HG03108 (cell line): Measurements from ENCODE around the gene RPS28.
"Not testable (repeated sequence)": the region's sequence is repeated elsewhere in the genome, so short reads cannot be mapped to it uniquely, and the experiment has no call there.

ENCODE experiments used
- ATAC-seq: cut with Tn5 transposase; IDR thresholded peaks from one replicate; pipeline ENCODE4 v1.9.1; 2021; ENCODE audit warnings: moderate library complexity; ENCODE audit not compliant: unreplicated experiment

The RPS28 gene

DNA sequence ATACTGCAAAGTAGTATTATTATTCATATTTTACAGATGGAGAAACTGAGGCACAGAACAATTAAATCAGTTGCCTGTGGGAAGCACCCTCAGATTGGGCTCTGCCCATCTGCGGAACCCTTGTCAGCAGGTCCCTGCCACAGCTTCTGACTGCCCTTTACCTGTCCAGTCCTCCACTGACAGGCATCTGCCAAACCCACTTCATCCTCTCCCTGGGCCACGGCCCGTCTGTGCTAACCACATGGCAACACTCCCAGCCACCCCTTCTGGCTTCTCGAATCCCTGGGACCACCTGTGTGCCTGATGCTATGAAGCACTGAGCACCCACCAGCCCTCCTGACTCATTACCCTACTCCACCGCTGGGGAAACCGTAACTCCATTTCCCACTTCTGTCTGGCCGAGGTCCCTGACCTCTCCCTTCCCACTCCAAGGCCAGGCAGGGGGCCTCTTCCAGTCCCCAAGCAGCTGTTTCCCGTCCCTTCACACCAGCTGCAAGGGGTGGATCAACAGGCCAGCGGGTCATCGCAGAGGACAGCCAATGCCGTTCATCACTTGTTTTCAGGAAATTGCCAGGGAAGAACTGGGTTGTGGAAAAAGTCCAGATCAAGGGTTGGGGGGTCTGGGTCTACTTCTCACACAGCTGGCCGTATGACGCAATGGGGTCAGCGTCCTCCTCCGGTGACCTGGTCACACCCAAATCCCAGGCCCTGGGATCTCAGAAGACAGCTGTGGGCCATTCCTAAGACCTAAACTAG, 19.2 kb downstream of the RPS28 start:
- ATAC-seq, result no peak

DNA sequence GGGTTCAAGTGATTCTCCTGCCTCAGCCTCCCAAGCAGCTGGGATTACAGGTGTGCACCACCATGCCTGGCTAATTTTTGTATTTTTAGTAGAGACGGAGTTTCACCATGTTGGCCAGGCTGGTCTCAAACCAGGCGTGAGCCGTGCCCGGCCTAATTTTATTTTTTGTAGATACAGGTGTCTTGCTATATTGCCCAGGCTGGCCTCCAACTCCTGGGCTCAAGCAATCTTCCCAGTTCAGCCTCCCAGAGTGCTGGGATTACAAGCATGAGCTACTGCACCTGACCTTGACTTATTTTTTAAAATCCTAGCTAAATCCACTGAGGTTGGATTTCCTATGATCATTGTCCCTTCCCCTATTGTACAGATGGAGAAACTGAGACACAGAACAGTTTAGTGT, 20.2 kb downstream of the RPS28 start:
- ATAC-seq, result not testable (repeated sequence)

DNA sequence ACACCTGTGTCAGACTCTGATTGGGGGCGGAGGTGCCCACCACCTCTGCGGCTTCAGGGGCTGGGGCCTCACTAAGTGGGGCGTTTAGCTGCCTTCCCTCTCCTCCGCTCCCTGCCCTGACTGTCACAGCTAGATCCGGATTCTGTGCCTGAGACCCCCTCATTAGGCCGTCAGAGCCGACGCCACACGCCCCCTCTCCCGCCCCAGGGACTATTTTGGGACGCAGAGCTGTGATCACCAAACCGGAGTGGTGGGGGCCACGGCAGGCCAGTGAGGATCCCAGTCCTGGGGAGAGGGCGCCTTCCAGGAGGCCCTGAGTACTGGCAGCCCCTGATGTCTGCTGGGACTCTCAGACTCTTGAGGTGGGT, 21.0 kb downstream of the RPS28 start:
- no peak for ATAC-seq

DNA sequence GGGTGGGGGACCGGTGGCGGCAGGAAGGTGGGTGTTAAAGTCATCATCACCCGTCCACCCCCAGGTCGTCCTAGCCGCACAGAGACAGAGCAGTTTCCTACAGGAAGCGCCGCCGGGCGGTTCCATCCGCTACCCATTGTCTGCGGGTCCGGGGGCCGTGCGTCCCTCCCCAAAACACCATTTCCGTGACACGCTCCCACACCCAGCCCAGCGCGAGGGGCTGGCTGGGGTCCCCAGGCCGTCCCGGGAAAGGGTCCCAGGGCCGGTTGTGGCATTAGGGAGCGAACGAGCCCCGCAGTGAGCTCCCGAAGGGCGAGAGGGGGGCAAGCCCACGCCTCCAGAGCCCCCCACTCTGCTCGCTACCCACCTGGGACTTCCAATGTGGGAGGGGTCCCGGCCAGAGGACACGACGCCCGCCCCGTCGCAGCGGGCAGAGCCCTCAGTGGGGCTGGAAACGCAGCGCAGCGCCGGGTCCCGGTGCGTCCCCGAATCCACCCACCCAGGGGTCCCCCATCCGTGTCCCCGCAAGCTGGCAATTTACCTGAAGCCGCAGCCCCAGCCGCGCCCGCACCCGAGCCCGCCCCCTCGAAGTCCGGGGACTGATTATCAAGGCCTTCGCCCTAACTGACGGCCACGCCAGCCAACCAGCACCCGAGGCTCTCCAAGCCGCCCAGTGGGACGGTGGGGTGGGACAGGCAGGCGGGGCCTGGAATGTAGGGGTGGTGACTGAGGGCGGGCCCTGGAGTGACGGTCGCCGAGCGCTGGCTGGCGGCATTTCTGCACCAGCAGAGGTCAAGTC, 21.6 kb downstream of the RPS28 start, which contains the start of gene KANK3:
Gene KANK3 (minus strand): TSS at position 579 of the 799 bp plus-strand sequence. CDS start 5,434 bp downstream, outside the sequence.
- ATAC-seq, result peak; percentile 96

DNA sequence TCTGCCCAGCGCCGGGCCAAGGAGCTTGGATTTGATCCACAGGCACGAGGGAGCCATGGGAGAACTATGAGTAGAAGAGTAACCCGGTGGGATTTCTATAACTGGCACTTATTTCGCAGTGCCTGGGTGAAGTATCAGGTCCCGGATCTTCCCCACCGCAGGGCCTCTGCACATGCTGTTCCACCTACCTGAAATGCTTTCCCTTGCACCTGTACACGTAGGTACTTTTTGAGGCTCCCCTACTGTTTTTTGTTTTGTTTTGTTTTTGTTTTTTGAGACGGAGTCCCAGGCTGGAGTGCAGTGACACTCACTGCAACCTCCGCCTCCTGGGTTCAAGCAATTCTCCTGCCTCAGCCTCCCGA, 22.2 kb downstream of the RPS28 start:
- no peak for ATAC-seq

DNA sequence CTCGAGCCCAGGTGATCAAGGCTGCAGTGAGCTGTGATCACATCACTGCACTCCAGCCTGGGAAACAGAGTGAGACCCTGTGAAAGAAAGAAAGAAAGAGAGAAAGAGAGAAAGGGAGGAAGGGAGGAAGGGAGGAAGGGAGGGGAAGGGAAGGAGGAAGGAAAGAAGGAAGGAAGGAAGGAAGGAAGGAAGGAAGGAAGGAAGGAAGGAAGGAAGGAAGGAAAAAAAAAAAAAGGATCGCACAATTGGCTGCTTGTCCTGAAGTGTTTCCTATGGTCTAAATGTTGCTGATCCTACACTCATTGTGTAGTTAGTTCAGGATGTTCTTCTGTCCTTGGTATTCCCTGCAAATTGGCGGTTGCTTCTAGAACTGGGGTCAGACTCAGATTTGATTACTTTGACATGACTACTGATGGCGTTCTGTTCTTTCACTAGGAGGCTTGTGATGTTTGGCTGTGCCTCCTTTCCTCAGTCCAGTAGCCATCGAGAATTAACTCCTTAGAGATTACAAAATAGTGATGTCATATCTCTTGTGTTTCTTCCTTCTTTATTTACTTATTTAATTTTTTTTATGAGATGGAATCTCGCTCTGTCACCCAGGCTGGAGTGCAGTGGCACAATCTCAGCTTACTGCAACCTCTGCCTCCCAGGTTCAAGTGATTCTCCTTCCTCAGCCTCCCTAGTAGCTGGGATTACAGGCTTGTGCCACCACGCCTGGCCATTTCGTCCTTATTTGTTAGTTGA, 28.5 kb downstream of the RPS28 start:
- ATAC-seq, result not testable (repeated sequence)

DNA sequence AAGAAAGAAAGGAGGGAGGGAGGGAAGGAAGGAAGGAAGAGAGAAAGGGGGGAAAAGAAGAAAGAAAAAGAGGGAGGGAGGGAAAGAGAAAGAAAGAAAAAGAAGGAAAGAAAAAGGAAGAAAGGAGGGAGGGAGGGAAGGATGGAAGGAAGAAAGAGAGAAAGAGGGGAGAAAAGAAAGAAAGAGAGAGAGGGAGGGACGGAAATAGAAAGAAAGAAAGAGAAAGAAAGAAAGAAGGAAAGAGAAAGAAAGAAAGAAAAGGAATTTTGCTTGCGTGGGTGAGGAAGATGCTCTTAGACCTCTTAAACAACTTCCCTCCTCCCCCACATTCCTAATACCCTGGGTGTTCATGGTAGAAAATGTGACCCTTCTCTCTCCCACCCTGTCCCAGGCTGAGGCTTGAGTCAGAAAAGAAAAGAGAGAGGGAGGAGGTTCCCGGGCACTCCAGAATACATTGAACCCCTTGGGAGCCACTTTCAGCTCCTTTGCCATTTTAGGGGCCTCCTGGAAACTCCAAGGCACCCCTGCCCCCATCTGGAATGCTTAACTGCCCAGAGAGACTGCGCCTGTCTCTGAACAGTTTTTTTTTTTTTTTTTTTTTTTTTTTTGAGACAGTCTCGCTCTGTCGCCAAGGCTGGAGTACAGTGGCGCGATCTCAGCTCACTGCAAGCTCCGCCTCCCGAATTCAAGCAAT, 31.0 kb downstream of the RPS28 start:
- no peak for ATAC-seq

DNA sequence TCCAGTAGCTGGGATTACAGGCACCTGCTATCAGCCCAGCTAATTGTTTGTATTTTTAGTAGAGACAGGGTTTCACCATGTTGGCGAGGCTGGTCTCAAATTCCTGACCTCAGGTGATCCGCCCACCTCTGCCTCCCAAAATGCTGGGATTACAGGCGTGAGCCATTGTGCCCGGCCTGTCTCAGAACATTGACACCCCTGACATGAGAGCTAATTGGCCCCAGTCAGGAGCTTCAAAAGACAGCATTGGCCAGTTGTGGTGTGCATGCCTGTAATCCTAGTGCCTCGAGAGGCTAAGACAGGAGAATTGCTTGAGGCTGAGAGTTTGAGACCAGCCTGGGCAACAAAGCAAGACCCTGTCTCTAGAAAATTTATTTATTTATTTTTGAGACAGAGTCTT, 31.5 kb downstream of the RPS28 start:
- ATAC-seq, result not testable (repeated sequence)

DNA sequence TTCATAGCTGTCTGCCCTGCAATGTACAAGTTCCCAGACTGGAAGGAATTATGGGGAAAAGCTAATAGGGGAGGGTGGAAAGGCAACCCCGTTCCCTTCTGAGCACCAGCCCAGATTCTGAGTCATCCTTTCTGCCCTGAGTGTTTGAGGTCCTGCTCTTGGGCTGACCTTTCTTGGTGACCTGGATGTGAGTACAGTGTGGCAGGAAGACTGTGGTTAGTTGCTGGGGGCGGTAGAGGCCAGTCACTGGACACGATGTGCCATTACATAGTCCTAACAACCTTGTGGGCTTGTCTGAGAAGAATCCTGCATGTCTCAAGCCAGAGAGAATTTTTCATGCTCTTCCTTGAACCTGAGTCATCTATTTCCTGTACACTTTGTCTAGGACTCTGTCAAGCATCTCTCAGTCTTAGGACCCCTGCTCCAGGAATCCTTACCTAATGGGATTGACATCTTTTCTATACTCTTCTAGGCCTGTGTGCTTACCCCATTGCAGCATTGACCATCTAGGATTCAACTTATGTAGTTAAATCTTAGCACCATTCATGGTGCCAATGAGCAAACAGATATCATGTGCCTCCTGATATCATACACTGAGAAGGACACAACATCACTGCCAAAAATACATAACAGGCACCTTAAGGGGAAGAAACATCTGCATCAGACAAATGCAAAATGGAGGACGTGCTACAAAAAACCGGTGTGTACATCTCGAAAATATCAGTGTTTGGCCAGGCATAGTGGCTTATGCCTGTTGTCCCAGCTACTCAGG, 34.5 kb downstream of the RPS28 start:
- no peak for ATAC-seq

DNA sequence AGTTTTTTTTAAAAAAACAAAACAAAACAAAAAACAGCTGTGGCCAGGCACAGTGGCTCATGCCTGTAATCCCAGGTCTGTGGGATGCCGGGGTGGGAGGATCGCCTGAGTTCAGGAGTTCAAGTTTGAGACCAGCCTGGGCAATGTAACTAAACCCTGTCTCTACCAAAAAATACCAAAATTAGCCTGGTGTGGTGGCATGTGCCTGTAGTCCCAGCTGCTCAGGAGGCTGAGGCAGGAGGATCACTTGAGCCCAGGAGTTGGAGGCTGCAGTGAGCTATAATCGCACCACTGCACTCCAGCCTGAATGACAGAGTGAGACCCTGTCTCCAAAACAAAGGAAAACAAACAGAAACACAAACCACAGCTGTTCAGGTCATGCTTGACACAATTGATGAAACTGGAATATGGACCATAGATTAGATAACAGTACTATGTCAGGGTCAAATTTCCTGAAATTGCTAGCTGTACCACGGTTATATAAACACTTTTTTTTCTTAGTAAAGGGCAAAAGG, 35.8 kb downstream of the RPS28 start:
- ATAC-seq, result no peak

DNA sequence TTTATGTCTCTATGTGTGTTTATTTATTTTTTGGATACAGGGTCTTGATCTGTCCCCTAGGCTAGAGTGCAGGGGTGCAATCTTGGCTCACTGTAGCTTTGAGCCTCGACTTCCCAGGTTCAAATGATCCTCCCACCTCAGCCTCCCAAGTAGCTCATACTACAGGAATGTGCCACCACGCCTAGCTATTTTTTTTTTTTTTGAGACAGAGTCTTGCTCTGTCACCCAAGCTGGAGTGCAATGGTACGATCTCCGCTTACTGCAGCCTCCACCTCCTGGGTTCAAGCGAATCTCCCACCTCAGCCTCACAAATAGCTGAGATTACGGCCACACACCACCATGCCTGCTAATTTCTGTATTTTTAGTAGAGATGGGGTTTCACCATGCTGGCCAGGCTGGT, 37.7 kb downstream of the RPS28 start:
- ATAC-seq, result no peak

DNA sequence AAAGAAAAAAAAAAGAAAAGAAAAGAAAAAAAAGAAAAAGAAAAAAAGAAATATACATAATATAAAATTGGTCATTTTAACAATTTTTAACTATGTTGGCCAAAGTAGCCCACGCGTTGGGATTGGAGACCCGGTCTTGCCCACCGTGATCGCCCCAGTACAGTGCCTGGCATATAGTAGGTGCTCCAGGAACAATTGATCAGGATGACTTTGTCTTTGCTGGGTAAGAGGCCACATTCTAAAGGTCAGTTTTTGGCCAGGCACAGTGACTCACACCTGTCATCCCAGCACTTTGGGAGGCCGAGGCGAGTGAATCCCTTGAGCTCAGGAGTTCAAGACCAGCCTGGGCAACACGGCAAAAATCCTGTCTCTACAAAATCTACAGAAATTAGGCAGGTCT, 38.9 kb downstream of the RPS28 start:
- no peak for ATAC-seq

DNA sequence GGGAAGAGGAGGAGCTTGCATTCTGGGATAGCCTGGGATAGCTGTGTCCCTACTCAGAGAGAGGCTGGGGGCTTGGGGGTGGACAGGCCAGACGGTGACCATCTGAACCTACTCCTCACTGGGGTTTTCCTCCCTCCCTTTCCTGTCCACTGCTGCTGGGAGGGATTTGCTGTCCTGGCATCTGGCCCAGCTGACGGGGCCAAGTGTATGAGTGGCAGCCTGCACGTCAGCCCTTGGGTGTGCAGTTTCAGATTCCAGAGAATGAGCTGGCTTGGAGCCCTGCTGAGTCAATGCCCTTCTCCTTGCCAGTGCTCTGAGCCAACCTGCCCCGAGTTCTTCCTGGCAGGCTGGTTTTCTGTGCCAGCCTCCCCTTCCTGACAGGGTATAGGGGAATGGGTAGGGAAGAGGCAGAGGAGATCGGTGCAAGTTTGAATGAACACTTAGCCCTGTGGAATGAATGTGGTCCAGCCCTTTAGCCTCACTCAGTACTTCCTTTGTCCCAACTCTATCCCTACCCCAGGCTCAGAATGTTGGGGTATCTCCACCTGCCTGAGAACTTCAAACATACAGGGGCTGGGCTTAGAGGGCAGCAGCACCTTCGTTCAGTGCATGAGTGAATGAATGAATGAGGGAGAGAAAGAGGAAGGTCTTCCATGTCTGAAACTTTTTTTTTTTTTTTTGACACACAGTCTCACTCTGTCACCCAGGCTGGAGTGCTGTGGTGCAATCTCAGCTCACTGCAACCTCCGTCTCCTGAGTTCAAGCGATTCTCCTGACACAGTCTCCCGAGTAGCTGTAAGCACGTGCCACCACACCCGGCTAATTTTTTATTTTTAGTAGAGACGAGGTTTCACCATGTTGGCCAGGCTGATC, 40.9 kb downstream of the RPS28 start:
- ATAC-seq, result no peak

DNA sequence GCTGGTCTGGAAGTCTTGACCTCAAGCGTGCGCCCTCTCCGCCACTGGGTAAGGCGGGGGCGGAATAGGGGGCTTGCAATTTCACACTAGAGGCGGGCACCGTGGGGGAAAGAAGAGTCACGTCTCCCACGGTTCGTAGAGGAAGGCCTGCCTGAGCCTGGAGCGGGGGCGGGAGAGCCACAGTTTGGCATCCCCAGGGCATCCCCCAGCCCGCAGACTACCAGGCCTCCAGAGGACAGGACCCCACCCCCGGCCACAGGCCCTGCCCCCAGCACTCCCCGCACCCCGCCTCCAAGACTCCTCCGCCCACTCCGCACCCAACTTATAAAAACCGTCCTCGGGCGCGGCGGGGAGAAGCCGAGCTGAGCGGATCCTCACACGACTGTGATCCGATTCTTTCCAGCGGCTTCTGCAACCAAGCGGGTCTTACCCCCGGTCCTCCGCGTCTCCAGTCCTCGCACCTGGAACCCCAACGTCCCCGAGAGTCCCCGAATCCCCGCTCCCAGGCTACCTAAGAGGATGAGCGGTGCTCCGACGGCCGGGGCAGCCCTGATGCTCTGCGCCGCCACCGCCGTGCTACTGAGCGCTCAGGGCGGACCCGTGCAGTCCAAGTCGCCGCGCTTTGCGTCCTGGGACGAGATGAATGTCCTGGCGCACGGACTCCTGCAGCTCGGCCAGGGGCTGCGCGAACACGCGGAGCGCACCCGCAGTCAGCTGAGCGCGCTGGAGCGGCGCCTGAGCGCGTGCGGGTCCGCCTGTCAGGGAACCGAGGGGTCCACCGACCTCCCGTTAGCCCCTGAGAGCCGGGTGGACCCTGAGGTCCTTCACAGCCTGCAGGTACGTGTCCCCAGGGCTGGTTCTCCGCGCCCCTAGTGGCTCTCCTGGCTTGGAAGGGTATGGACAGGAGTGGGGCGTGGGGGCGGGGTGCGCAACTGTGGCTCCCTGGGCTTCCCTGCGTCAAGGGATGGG, 42.8 kb downstream of the RPS28 start, which contains the start of gene ANGPTL4:
Gene ANGPTL4 (plus strand): TSS at position 353 of the 969 bp plus-strand sequence. CDS start 167 bp downstream, at position 520.
- ATAC-seq, result no peak

DNA sequence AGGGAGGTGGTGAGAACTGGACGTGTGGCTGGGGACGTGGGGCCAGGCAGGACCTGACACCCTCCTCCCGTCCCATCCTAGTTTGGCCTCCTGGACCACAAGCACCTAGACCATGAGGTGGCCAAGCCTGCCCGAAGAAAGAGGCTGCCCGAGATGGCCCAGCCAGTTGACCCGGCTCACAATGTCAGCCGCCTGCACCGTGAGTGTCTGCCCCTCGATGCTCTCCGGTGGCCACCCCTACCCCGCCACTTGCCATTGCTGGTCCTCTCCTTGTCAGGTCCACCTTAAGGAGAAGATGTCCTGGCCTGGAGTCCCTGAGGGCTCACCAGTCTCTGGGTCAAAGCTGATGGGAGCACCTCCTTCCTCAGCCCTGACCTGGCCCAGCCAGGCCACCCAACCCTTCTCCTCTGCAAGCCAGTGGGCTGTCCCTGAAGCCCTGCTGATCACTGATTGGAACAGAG, 44.9 kb downstream of the RPS28 start:
- ATAC-seq, result no peak

DNA sequence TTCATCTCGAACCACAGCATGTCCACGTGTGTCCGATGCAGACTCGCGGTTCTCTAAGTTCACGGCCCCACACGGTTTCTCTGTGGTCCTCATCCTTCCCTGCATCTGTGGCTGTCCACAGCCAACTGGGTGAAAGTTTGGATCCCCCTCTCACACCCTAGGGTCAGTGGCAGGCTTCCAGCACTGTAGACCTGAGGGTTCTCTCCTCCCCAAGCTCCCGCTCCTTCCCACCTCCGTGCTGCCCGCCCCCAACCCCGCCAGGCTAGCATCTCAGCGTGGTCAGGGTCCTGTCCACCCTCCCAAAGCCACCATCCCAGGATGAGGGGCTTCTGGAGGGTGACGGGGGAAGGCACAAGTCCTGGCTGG, 45.6 kb downstream of the RPS28 start:
- ATAC-seq, result no peak

DNA sequence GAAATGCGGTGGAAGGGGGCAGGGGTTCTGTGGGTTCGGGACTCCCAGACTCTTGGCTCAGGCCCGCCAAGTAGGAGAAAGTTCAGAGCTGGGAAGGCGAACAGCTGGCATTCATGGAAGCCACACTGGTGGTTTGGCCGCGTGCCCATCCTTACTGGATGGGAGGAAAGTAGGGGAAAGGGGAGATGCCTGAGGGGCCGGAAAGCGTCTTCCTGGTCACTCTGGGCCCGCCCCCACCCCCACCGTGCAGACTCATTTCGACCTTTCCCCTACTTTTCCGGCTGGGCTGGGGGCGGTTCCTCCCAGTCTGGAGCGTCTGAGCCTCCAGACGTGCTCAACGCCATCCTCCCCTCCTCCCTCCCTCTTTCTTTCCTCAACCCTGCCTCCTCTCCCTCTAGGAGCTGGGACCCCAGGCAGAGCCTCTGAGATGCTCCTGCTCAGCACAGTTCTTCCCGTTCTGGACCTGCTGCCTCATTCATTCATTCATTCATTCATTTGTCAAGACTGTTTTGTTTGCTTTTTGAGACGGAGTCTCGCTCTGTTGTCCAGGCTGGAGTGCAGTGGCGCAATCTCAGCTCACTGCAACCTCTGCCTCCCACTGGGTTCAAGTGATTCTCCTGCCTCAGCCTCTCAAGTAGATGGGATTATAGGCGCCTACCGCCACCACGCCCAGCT, 46.2 kb downstream of the RPS28 start:
- ATAC-seq, result no peak
